ENCODE measurements around the gene SPSB2.

Gene SPSB2

DNA sequence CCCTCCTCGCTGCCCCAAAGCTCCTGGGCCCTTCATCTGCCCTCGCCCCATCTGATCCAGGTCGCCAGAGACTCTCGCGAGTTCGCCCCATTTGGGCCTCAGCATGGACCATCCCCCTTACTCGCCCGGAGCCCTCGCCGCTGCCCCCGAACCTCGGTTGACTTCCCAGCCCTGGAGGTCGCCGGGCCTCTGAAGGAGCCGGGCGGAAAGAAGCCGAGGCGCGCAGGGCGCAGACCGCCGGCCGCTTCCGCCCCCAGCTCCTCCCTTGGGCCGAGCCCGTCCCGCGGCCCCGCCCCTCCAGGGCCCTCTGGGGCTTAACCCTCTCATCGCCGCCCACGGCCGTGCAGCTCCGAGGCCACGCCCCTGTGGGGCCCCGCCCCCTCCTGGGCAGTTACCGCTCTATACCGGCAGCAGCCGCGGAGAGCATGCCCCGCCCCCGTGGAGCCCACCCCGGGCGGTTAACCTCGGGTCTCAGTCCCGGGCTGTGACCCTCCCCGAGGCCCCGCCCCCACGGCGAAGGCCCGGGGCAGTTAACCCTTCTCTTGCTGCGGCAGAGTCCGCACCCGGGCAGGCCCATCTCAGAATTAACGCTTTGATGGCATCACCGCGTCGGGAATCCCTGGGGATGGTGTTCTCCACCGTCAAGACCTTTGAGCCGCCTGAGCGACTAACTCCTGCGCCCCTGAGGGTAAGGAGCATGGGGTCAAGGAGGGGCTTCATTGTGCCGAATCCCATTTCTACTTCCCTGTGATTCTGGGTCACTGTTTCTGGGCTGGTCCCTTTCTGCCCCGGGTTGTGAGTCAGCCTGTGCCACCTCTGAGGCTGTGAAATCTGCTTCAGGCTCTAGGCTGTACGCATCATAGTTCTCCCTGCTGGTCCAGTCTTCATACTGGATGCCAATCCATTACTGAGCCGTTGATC is at the start of gene SPSB2:
Gene SPSB2 (minus strand): TSS at position 210 of the 921 bp plus-strand sequence. CDS start 402 bp downstream, outside the sequence.
- Mint-ChIP-seq H3K36me3 (ENCODE audit: low read depth) (peaks cover 63% of the 10 kb centered on the region), H3K27me3 (no peaks in the 10 kb centered on the region), H3K27ac (peak within 1 kb of the TSS; percentile 86), H3K9me3 (no peaks in the 10 kb centered on the region), H3K4me3 (peak within 1 kb of the TSS; percentile 94), H3K4me1 (peaks cover 54% of the 10 kb centered on the region)
- DNase-seq (peak; percentile 100), ATAC-seq (peak; percentile 75)

DNA sequence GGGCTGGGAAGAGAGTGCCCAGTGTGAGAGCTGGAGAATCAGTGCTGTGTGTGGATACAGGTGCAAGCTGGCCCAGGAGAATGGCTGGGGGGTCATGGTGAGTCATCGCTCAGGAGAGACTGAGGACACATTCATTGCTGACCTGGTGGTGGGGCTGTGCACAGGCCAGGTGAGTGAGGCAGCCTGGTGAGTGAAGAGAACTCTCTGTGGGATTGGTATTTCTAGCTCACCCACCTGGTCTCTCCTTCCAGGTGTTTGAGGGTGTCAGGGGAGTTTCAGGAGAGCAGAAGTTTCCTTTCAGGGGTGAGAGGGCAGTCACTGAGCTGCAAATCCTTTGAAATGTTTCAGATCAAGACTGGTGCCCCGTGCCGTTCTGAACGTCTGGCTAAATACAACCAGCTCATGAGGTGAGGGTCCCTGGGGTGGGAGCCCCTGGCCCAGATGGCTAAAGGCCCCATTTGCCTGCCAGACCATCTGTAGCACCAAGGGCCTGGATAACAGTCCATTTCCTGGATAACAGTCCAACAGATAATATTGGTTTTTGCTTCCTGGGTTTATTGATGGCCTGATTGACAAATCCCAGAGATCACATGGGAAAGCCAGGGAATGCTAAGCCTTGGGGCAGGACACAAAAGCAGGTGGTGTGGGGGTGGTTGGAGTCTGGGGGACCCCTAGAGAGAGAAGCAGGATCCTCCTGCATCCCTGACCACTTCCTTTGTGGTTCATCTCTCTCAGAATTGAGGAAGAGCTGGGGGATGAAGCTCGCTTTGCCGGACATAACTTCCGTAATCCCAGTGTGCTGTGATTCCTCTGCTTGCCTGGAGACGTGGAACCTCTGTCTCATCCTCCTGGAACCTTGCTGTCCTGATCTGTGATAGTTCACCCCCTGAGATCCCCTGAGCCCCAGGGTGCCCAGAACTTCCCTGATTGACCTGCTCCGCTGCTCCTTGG is 49.2 kb upstream of the SPSB2 start:
- Mint-ChIP-seq H3K36me3 (ENCODE audit: low read depth) (peaks cover 15% of the 10 kb centered on the region), H3K4me1 (peaks cover 39% of the 10 kb centered on the region), H3K4me3 (no peak overlapping the region), H3K9me3 (no peaks in the 10 kb centered on the region), H3K27ac (no peak overlapping the region), H3K27me3 (no peaks in the 10 kb centered on the region)
- no peak for ATAC-seq
- DNase-seq, result no peak

DNA sequence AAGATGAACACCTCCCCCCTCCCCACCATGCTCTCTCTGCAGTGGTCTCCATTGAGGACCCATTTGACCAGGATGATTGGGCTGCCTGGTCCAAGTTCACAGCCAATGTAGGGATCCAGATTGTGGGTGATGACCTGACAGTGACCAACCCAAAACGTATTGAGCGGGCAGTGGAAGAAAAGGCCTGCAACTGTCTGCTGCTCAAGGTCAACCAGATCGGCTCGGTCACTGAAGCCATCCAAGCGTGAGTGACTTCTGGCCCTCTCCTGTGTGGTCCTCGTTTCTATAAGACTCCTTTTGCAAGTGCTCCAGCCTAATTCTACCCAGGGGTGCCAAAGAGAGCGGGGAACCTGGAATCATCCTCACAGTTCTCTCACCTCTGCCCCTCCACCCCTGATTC is 48.4 kb upstream of the SPSB2 start:
- H3K36me3 Mint-ChIP-seq (ENCODE audit: low read depth), result peaks cover 15% of the 10 kb centered on the region
- peaks cover 34% of the 10 kb centered on the region for H3K4me1 Mint-ChIP-seq
- H3K9me3 Mint-ChIP-seq, result no peaks in the 10 kb centered on the region
- ATAC-seq, result no peak
- no peak overlapping the region for H3K4me3 Mint-ChIP-seq
- no peaks in the 10 kb centered on the region for H3K27me3 Mint-ChIP-seq
- no peak overlapping the region for H3K27ac Mint-ChIP-seq
- DNase-seq, result no peak

DNA sequence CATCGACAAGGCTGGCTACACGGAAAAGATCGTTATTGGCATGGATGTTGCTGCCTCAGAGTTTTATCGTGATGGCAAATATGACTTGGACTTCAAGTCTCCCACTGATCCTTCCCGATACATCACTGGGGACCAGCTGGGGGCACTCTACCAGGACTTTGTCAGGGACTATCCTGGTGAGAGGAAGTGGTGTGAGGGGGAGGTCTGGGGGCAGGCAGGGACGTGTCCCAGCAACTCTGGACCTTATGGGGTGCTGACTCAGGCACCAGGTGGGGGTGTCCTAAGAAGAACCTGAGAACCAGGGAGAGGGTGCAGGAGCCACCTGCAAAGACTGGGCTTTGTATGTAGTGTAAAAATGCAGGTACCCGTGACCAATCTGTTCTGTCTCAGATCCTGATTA is 46.5 kb upstream of the SPSB2 start:
- Mint-ChIP-seq H3K4me1 (peaks cover 44% of the 10 kb centered on the region), H3K27ac (peak overlapping the region; percentile 36), H3K36me3 (ENCODE audit: low read depth) (peaks cover 17% of the 10 kb centered on the region), H3K4me3 (no peak overlapping the region), H3K27me3 (no peaks in the 10 kb centered on the region), H3K9me3 (no peaks in the 10 kb centered on the region)
- DNase-seq (no peak), ATAC-seq (no peak)

DNA sequence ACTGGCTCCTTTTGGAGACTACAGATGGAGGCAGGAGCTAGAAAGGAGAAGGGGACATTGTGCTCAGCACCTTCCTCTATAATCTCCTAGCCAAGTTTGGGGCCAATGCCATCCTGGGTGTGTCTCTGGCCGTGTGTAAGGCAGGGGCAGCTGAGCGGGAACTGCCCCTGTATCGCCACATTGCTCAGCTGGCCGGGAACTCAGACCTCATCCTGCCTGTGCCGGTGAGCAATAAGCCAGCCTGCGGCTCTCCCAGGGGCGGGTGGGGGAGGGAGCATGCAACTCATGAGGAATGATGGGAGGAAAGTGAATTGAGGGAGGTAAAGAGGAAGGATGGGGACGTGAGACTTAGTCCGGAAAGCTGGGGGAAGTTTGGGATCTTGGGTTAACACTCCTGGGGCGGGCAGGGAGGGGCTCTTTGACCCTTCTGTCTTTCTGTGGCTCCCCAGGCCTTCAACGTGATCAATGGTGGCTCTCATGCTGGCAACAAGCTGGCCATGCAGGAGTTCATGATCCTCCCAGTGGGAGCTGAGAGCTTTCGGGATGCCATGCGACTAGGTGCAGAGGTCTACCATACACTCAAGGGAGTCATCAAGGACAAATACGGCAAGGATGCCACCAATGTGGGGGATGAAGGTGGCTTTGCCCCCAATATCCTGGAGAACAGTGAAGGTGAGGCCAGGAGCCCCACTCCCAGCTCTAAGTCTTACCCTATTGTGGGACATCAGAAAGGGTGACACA is 44.6 kb upstream of the SPSB2 start:
- H3K4me1 Mint-ChIP-seq, result peaks cover 39% of the 10 kb centered on the region
- no peak for DNase-seq
- H3K4me3 Mint-ChIP-seq, result no peak overlapping the region
- peaks cover 15% of the 10 kb centered on the region for H3K36me3 Mint-ChIP-seq (ENCODE audit: low read depth)
- H3K27ac Mint-ChIP-seq, result no peak overlapping the region
- peaks cover 2% of the 10 kb centered on the region for H3K27me3 Mint-ChIP-seq
- no peaks in the 10 kb centered on the region for H3K9me3 Mint-ChIP-seq
- no peak for ATAC-seq

DNA sequence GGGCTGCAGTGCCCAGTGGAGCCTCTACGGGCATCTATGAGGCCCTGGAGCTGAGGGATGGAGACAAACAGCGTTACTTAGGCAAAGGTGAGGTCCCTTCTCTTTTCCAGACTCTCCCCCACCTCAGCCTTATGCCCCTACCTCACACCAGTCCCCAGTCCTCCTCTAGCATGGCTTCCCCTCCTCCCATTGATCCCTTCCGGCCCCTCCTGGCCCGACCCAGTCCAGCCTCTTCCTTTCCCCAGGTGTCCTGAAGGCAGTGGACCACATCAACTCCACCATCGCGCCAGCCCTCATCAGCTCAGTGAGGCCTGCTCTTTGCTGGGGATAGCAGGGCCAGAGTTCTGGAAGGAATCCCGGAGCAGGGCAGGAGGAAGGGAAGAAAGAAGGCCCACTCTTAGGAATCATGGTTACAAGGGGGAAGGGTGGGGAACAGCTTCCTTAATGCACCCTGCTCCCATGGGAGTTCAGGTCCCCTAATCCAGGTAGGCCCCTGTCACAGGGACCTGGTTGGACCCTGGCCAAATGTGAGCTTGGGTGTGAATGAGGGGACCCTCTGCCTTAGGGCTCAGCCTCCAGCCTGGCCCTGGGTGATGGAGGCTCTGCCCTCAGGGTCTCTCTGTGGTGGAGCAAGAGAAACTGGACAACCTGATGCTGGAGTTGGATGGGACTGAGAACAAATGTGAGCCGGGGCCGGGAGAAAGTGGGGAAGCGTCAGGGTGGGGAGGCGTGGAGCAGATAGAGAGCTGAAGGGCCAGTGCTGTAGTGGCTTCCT is 43.5 kb upstream of the SPSB2 start:
- Mint-ChIP-seq H3K27ac (no peak overlapping the region), H3K9me3 (no peaks in the 10 kb centered on the region), H3K27me3 (peaks cover 2% of the 10 kb centered on the region), H3K36me3 (ENCODE audit: low read depth) (peaks cover 15% of the 10 kb centered on the region), H3K4me1 (peaks cover 34% of the 10 kb centered on the region), H3K4me3 (no peak overlapping the region)
- ATAC-seq, result no peak
- DNase-seq, result no peak

- Mint-ChIP-seq H3K27ac (peak overlapping the region; percentile 42), H3K27me3 (peaks cover 2% of the 10 kb centered on the region), H3K4me1 (peaks cover 34% of the 10 kb centered on the region), H3K4me3 (peak overlapping the region; percentile 93), H3K9me3 (no peaks in the 10 kb centered on the region), H3K36me3 (ENCODE audit: low read depth) (peaks cover 15% of the 10 kb centered on the region)
- DNase-seq (no peak), ATAC-seq (no peak)
These were observed 42.7 kb upstream of the SPSB2 start for GRCh38 chr12:6915789-6916285.

DNA sequence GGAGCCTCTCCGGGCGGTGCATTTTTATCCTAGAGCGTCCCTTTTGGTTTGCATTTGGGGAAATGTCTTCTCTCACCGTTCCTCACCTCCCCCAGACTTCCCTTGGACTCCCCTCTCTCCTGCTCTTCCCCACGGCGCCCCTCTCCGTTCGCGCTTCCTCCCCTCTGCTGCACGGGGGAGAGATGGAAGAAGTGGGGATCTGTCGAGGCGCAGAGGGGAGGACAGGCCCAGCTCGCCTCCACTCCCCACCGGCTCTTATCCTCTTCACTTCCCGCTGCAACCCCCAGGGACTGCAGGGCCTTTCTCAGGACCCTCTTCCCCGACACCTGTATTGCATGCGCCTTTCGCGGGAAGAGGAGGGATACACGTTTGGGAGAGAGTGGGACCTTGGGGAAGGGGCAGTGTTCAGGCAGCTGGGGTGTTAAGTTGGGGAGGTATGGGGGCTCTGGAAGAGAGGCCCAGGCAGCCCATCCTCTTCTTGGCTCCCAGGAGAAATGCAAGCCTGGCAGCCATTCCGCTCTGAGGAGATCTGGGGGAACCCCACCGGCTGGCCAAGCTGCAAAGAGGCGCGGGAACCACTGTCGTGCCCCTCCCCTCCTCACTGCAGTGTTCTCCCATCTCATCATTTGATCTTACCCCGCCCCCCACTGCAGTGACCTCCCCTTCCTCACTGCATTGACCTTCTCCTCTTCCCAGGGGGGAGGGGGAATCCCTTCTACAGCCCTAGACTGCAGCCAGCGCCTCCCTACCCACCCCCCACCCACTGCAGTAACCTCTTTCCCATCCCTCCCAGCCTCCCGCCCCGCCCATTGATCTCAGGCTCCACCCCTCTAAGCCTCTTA is 42.1 kb upstream of the SPSB2 start:
- no peaks in the 10 kb centered on the region for H3K9me3 Mint-ChIP-seq
- peak overlapping the region; percentile 81 for H3K27ac Mint-ChIP-seq
- DNase-seq, result no peak
- H3K36me3 Mint-ChIP-seq (ENCODE audit: low read depth), result peaks cover 15% of the 10 kb centered on the region
- H3K27me3 Mint-ChIP-seq, result peaks cover 2% of the 10 kb centered on the region
- peak; percentile 25 for ATAC-seq
- H3K4me3 Mint-ChIP-seq, result peak overlapping the region; percentile 93
- H3K4me1 Mint-ChIP-seq, result peaks cover 34% of the 10 kb centered on the region

DNA sequence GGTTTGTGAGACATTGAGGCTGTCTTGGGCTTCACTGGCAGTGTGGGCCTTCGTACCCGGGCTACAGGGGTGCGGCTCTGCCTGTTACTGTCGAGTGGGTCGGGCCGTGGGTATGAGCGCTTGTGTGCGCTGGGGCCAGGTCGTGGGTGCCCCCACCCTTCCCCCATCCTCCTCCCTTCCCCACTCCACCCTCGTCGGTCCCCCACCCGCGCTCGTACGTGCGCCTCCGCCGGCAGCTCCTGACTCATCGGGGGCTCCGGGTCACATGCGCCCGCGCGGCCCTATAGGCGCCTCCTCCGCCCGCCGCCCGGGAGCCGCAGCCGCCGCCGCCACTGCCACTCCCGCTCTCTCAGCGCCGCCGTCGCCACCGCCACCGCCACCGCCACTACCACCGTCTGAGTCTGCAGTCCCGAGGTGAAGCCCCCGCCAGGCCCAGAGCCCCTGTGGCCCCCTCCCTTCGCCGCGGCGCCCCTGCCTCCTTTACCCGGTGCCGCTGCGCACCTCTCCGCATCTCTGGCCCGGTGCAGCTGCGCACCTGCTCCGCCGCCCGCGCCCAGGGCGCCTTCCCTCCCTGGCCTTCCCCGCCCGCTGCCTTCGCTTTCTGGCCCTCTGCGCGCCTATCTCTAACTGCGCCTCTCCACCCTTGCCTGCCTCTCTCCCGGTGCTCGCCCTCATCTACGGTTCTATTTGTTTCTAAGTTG is 41.3 kb upstream of the SPSB2 start, which contains the start of gene ENO2:
Gene ENO2 (plus strand): TSS at position 335 of the 701 bp plus-strand sequence. CDS start 1,253 bp downstream, outside the sequence.
- H3K4me3 Mint-ChIP-seq, result peak within 1 kb of the TSS; percentile 93
- ATAC-seq, result peak; percentile 86
- H3K27ac Mint-ChIP-seq, result peak within 1 kb of the TSS; percentile 87
- no peaks in the 10 kb centered on the region for H3K9me3 Mint-ChIP-seq
- peak; percentile 84 for DNase-seq
- peaks cover 2% of the 10 kb centered on the region for H3K27me3 Mint-ChIP-seq
- peaks cover 29% of the 10 kb centered on the region for H3K4me1 Mint-ChIP-seq
- peaks cover 8% of the 10 kb centered on the region for H3K36me3 Mint-ChIP-seq (ENCODE audit: low read depth)

GRCh38 chr12:6912164-6912935 is 39.2 kb upstream of the SPSB2 start:
- Mint-ChIP-seq H3K36me3 (ENCODE audit: low read depth) (peaks cover 2% of the 10 kb centered on the region), H3K9me3 (no peaks in the 10 kb centered on the region), H3K4me3 (no peak overlapping the region), H3K27me3 (peaks cover 2% of the 10 kb centered on the region), H3K4me1 (peaks cover 26% of the 10 kb centered on the region), H3K27ac (no peak overlapping the region)
- ATAC-seq (no peak), DNase-seq (no peak)

- DNase-seq (no peak), ATAC-seq (no peak)
- Mint-ChIP-seq H3K36me3 (ENCODE audit: low read depth) (no peaks in the 10 kb centered on the region), H3K4me3 (no peak overlapping the region), H3K4me1 (peaks cover 9% of the 10 kb centered on the region), H3K27ac (no peak overlapping the region), H3K9me3 (no peaks in the 10 kb centered on the region), H3K27me3 (peaks cover 2% of the 10 kb centered on the region)
These were observed 36.5 kb upstream of the SPSB2 start for GRCh38 chr12:6909421-6910145.
